ENCODE results near the gene CMIP.
A peak's percentile ranks its signal among the peaks of the same experiment; 100 is the strongest.

The CMIP gene

GRCh38 chr16:81629034-81629802 lies 184.6 kb downstream of the CMIP start:
- DNase-seq: no peak

DNA sequence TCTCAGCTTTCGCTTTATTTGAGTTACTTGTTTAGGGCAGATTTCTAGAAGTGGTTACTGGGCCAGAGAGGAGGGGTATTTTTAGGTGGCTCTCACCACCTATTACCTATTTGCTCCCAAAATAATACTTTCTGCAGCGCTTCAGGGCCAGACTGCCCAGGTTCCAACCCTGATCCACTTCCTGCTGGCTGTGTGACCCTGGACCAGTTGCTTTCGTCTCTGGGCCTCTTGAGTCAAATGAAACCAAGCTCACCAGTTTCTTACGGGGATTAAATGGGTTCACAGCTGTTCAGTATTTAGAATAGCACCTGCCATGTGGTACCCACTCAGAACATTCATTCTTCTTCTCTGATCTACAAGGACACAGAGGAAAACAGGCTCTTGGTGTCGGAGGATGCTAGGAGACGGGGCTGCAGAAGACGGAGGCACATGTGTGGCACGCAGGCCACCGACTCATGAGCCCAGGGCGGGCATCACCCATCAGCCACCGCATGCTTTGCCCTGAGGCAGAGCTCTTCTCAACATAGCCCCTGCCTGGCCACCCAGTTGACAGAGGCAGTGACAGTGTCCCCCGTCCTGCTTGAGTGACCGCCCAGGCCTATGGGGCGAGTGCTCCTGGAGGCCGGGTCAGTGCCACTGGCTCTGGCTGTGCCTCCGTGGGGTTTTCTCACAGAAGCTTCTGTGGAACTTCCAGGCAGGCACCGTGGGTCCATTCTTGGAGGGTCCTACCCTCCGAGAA lies 185.5 kb downstream of the CMIP start:
- no peak for DNase-seq

GRCh38 chr16:81630635-81631031 lies 186.0 kb downstream of the CMIP start:
- DNase-seq: peak in 1 of 2 experiments; percentile 43

- DNase-seq: no peak
These were observed 188.0 kb downstream of the CMIP start for GRCh38 chr16:81632392-81633146.

DNA sequence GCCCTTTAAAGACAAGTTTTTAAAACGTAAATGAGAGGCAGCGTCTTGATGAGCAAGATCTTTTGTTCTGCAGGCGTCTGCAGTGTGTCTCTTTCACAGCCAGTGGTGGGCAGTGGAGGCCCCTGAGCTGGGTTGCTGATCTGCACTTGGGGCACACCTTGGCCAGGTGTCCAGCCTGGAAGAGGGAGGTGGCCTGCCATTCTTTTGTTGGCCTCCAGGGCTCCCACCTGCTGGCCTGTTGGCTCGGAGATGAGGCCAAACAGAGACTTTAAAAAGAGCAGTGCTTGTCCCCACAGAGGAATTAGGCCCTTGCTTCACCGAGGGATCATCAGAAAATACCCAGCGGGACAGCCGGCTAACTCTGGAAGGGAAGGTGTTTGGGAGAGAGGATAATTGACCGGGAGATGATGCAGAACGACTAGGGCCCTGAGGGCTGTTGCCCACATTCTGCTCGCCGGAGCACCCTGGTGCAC lies 188.6 kb downstream of the CMIP start:
- DNase-seq: peak in 1 of 2 experiments; percentile 8

DNA sequence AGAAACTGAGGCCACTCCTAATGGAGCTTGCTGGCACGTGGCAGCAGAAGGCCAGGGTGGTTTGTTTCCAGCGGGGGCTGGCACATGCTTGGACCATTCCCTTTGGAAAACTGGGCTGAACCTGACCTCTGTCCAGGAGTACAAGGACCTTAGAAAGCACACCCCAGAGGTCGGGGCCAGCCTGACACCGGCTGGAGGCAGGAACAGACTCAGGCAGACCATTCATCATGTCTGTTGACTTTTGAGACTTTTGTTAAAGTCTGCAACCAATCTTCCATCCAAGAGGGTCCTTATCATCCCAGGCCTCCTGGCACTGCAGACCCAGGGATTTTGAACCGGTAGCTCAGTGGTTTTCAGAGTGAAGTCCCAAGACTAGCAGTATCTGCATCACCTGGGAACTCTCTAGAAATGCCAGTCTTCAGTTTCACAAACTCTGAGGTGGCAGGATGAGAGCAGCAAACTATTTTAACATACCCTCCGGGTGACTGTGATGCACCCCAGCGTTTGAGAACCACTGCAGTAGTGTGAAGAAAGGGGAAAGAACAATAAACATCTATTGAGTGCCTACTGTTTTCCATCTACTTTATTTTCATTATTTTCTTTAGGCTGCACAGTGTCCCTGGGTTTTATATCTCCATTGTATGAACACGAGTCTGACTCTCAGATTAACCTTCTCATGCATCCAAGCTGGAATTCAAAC lies 189.2 kb downstream of the CMIP start:
- DNase-seq: no peak

DNA sequence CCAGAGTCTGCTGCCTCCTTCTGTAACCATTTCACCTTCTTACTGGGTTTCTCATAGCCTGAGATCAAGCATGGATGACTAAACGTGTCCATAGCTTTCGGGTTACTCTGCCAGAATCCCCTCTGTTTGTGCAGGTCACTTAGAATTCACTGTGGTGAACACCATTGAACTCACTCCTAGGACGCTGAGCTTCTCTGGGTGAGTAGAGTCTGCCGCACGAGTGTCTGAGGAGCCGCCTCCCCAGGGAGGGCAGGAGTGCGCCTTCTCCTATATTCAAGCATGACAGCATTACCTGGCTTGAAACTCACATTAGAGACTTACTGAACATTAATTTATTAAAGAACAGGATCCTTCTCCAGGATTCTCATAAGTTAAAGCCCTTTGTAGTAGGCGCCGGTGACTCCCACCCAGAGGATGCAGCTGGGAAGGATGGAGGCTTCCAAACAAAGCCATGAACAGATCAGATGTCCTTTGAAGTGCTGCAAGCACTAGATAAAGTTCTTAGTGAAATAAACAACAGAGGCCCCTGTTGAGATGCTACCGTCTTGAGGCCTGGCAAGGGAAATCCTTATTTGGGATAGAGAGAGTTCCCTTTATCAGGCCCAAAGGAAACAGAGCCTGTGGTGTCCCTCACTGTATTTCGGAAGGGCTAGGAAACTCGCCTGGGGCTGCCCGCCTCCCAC lies 189.9 kb downstream of the CMIP start:
- DNase-seq: no peak

DNA sequence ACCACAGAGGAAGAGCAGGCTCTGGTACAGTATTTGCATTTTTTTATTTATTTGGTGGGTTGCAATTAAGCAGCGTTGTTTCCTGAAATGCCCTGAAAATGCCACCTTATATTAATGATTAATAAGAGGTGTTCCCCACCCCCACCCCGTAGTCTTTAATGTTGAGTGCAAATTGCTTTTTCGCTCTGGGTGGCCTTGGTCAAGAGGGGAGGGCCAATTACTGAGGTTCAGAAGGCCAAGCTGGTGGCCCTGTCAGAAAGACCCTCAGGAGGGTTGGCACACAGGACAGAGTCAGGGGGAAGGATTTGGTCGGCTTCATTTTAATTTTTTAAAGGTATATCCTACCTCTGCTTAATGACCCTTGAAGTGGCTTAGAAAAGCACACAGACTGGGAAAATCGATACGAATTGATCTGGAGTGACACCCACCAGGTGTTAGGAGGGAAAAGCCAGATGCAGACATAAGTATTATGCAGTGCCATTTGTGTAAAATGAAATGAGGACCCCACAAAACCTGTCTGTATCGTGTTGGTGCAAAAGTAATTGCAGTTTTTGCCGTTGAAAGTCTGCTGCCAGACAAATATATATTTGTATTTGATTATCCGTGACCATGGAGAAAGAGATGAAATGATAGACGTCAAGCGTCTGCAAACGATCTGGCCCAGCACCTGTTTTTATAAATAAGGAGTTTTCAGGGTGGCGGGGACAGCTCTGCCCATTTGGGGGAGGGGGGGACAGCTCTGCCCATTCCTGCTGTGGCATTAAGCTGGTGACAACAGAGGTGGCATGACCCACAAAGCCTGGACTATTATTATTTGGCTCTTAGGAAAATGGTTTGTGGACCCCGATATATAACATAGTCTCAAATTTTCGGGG lies 190.7 kb downstream of the CMIP start:
- peak; percentile 40 to 72 for DNase-seq

GRCh38 chr16:81636298-81636993 lies 191.8 kb downstream of the CMIP start:
- DNase-seq: peak; percentile 48 to 74

DNA sequence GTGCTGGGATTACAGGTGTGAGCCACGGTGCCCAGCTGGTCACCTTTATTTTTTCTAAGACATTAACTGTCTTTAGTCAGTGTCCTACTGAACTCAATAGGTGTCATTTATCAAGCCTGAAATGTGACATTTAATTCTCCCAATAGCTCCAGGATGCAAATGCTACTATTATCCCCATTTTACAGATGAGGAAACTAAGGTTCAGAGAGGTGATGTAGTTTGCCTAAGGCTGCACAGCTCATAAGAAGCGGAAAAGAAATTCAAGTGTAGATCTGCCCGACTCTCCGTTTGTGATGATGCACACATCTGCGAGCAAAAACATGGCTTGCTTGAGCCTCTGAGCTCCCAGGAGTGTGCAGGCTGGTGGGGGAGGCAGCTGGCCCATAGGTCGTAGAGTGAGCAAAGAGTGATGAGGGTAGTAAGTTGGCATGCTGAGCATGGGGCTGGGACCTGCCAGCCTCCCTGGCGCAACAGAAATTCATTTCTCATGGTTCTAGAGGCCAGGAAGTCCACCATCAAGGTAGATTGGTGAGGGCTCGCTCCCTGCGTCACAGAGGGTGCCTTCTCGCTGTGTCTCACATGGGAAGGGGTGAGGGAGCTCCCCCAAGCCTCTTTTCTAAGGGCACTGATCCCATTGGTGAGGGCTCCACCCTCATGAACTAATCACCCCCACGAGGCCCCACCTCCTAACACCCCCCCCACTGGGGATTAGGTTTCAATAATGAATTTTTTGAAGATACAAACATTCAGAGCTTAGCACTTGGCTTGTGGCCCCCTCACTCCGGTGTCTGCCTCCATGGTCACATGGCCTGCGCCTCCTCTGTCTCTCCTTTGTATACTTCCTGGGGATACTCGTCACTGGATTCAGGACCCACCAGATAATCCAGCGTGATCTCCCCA lies 193.0 kb downstream of the CMIP start:
- DNase-seq: no peak

DNA sequence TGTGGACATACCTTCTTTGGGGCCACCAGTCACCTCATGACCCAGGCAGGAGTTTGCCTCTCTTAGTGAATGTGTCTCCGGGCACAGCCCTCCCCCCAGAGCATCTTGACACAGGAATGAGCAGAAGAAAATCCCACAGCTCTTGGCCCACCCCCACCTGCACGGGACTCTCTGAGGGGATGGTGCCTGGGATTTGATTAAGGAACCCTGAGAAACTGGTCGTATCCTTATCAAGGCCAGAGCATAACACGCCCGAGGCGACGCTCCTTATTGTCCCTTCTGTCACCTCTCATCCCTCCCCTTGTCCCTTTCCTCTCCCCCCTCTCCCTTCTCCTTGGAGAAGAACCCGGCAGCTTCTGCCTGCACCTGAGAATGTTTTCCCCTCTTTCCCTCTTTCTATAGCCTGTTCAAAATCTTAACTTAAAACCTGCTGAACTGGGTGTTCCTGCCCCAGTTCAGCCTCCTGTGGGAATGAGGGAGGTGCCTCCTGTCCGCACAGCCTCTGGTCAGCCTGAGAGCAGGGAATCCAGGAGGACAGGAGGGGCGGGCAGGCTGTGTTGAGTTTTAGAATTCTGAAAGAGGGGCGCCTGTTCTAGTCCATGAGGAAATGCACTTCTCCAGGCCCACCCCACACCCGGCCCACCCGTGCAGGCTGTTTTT lies 193.8 kb downstream of the CMIP start:
- no peak for DNase-seq

- no peak for DNase-seq
These were observed 194.7 kb downstream of the CMIP start for GRCh38 chr16:81639348-81639747.

- no peak for DNase-seq
These were observed 195.5 kb downstream of the CMIP start for GRCh38 chr16:81639931-81640680.

- no peak for DNase-seq
These were observed 196.1 kb downstream of the CMIP start for GRCh38 chr16:81640681-81641070.

- peak; percentile 88 to 96 for DNase-seq
These were observed 196.9 kb downstream of the CMIP start for GRCh38 chr16:81641395-81642106.

DNA sequence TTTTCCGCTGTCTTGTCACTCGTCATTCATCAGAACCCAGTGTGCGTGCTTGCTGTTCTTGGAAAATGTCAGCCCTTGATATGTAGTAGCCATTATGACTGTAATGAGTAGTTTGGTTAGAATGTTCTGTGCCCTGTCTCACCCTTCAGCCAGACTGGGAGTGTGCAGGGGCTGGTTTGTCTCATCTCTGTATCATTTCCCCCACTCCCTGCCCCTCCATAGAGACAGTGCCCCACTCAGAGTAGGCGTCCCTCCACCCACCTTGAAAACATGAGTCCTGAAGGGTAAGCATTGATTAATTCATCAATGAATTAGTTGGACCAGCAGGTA lies 197.5 kb downstream of the CMIP start:
- no peak for DNase-seq

GRCh38 chr16:81642943-81643342 lies 198.3 kb downstream of the CMIP start:
- DNase-seq: no peak

DNA sequence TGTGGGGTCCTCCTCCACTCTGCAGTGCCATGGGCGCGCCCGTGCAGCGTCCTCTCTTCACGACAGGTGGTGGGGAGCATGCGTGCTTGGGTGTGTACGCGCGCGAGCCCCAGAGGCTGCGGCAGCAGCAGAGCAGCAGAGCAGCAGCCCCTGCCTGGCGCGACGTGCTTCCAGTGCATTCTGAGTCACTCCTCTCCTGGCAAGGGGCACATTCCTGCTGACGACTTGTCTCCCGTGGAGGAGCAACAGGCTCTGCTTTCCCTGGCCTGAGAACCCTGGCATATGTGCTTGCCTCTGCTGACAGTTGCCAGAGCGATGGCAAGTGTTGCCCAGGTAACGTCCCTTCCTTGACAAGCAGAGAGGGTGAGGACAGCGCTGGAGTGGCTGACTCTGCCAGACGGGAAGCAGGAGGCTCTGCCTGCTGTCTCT lies 200.7 kb downstream of the CMIP start:
- DNase-seq: peak; percentile 75 to 88

Data from NCI-H2081 (cell line).